GM12892 (cell line): ENCODE results near the gene TP73.

Source experiments
- POLR2AphosphoS5 ChIP-seq: IDR thresholded peaks from 2 replicates; pipeline ENCODE4 v1.6.1; 2011; ENCODE audit warnings: low read depth, low read length, control low read depth
- TAF1 ChIP-seq: IDR thresholded peaks from 2 replicates; pipeline ENCODE4 v1.6.1; 2011; ENCODE audit warnings: low read depth, mild to moderate bottlenecking, control low read depth, low read length, borderline replicate concordance

GRCh38 chr1:3685222-3685621, 32.9 kb downstream of the TP73 start:
- no peak for TF ChIP-seq TAF1
- no peak for TF ChIP-seq POLR2AphosphoS5
